IPS-20b (cell line): ENCODE measurements around the gene ASTN2.

Experiments used
- H3K27ac ChIP-seq: one replicate; pipeline ENCODE4 v1.5.1; 2013; ENCODE audit warnings: low read length
- H3K27me3 ChIP-seq: 2 replicates; pipeline ENCODE4 v1.6.1; 2013; ENCODE audit warnings: mild to moderate bottlenecking, low read length, inconsistent platforms; ENCODE audit not compliant: insufficient read depth
- H3K36me3 ChIP-seq: 2 replicates; pipeline ENCODE4 v1.6.1; 2013; ENCODE audit warnings: low read depth, mild to moderate bottlenecking, inconsistent platforms, low read length, moderate library complexity; ENCODE audit not compliant: insufficient read depth
- H3K4me1 ChIP-seq: 2 replicates; pipeline ENCODE4 v1.6.1; 2013; ENCODE audit warnings: mild to moderate bottlenecking, control low read depth, inconsistent platforms, low read length, moderate library complexity; ENCODE audit not compliant: insufficient read depth
- H3K4me3 ChIP-seq: 2 replicates; pipeline ENCODE4 v1.5.1; 2013; ENCODE audit warnings: mild to moderate bottlenecking, low read length, inconsistent platforms
- H3K9ac ChIP-seq: 2 replicates; pipeline ENCODE4 v1.6.1; 2013; ENCODE audit warnings: low read depth, mild to moderate bottlenecking, inconsistent platforms, low read length, moderate library complexity
- H3K9me3 ChIP-seq: 2 replicates; pipeline ENCODE4 v1.6.1; 2013; ENCODE audit warnings: mild to moderate bottlenecking, low read depth, low read length, inconsistent platforms; ENCODE audit not compliant: insufficient read depth

The ASTN2 gene

DNA sequence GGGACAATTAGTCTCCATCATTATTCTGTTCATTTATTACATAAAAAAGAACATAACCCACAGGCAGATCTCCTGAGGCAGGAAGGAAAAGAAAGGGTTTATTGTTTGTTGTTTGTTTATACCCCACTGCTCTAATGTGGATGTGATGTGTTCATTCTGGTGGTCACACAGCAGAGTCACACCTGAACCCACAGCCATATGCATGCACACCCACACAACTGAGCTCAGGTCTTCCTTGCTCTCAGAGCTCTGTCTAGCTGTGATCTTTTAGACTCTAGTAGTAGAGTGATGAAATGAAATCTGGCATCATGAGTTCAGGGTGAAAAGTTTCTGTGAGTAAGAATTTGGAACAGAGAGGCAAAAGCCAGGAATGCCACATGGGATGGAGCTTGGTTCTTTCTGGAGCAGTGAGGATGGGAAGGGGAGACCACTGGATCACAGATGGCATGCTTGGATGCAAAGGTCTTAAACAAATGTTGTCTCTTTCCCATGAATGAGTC lies 1034.3 kb downstream of the ASTN2 start:
- Histone ChIP-seq H3K27ac (no peak overlapping the region), H3K36me3 (no peaks in the 10 kb centered on the region), H3K27me3 (no peaks in the 10 kb centered on the region), H3K9me3 (no peaks in the 10 kb centered on the region), H3K4me3 (no peak overlapping the region), H3K9ac (no peak overlapping the region), H3K4me1 (no peaks in the 10 kb centered on the region; the same call in 1 of the 2 replicates)

DNA sequence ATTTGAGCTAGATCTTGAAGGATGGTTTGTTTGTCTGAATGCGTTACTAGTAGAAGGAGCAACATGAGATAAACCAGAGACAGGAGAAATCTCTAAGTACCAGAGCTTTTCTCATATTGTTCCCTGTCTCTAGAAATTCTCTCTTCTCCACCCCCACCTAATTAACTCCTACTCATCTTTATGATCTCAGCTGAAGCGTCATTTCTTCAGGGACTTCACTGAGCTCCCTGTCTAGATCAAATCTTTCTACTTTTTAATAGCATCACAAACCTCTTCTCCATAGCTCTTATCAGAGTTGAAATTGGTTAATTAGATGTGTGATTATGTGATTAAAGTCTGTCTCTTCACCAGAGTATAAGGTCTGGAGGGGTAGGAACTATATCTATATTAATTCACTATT lies 1035.0 kb downstream of the ASTN2 start:
- Histone ChIP-seq H3K4me1 (no peaks in the 10 kb centered on the region; the same call in 1 of the 2 replicates), H3K27ac (no peak overlapping the region), H3K36me3 (no peaks in the 10 kb centered on the region), H3K27me3 (no peaks in the 10 kb centered on the region), H3K9ac (no peak overlapping the region), H3K4me3 (no peak overlapping the region), H3K9me3 (no peaks in the 10 kb centered on the region)

DNA sequence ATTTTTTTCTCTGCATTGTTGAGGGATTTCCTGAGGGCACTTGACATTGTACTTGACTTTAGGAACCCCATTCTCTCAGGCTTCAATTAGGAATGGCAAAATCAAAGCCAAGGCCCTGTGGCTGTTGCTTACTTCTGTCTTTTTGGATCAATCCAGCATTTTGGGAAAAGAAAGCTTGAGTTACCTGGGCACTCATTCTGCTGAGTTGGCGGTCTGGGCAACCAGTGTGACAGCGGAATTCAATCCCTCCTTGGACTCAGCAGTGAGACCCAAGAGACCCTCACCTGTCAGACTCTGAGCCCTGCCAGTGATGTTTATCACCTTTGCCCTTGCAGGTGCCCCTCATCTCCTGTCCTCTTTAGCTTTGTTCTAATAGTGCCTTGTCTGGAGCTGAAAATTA lies 1036.0 kb downstream of the ASTN2 start:
- H3K36me3 ChIP-seq: no peaks in the 10 kb centered on the region
- H3K9ac ChIP-seq: no peak overlapping the region
- H3K27ac ChIP-seq: no peak overlapping the region
- no peaks in the 10 kb centered on the region for H3K27me3 ChIP-seq
- no peak overlapping the region for H3K4me3 ChIP-seq
- no peaks in the 10 kb centered on the region for H3K9me3 ChIP-seq
- no peaks in the 10 kb centered on the region; the same call in 1 of the 2 replicates for H3K4me1 ChIP-seq

DNA sequence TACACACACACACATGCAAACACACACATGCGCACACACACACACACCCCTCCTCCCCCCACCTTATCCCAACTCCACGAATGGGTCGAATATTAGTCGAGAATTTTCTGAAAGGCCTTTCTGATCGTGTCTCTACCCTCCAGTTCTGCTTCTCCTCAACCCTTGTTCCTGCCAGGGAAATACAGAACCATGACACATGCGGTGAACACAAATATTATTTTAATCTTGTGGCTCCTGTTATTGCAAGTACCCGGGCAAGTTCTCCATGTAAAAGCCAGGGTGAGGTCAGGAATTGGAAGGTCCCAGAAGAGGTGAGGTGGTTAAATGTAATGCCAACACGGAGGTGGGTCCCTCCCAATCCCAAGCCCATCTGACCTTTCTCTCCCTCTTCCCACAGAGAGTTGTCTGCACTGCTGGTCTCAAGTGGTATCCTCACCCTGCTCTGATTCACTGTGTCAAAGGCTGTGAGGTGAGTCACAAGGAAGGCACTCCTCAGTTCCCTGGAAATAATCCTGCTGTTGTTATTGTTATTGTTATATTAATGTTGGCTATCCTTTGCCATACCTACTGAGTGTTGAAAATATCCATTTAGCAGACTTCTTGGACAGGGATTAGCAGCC lies 1037.6 kb downstream of the ASTN2 start:
- no peaks in the 10 kb centered on the region for H3K9me3 ChIP-seq
- no peak overlapping the region for H3K4me3 ChIP-seq
- H3K9ac ChIP-seq: no peak overlapping the region
- no peaks in the 10 kb centered on the region for H3K36me3 ChIP-seq
- no peaks in the 10 kb centered on the region for H3K27me3 ChIP-seq
- H3K4me1 ChIP-seq: no peaks in the 10 kb centered on the region; the same call in 1 of the 2 replicates
- no peak overlapping the region for H3K27ac ChIP-seq
